Mesothelial cell of epicardium (in vitro differentiated cells): ENCODE data around the gene CD79A. TPM values are rescaled to one million over a fixed set of nuclear protein-coding genes. Genes with fewer than 3 reads are reported as not detected.

Source experiments
- DNase-seq, 2 experiments: peaks; one replicate each; pipeline ENCODE4 v3.0.0; 2021; ENCODE audit warnings: low spot score in 2 of 2; ENCODE audit not compliant: unreplicated experiment in 2 of 2
- H3K27ac Mint-ChIP-seq: 2 replicates; pipeline ENCODE4 v1.8.0; 2021; ENCODE audit warnings: mixed read lengths
- H3K27me3 Mint-ChIP-seq: 2 replicates; pipeline ENCODE4 v1.8.0; 2021; ENCODE audit warnings: low read depth, mixed read lengths
- H3K36me3 Mint-ChIP-seq: 2 replicates; pipeline ENCODE4 v1.8.0; 2021; ENCODE audit warnings: mixed read lengths
- H3K4me1 Mint-ChIP-seq: 2 replicates; pipeline ENCODE4 v1.8.0; 2021; ENCODE audit warnings: mixed read lengths
- H3K4me3 Mint-ChIP-seq: 2 replicates; pipeline ENCODE4 v1.8.0; 2021; ENCODE audit warnings: mild to moderate bottlenecking, moderate library complexity, mixed read lengths
- H3K9me3 Mint-ChIP-seq: 2 replicates; pipeline ENCODE4 v1.8.0; 2021; ENCODE audit warnings: mixed read lengths
- CTCF ChIP-seq: fragments of 200-600 bp; sonication (generic); IDR thresholded peaks from one replicate; pipeline ENCODE4 v1.5.0; 2021; ENCODE audit warnings: antibody characterized with exemption; ENCODE audit not compliant: unreplicated experiment
- total RNA-seq: library from RNA; stranded (reverse); gene quantifications from 3 replicates; pipeline ENCODE4 v1.2.1, GENCODE V29; 2021

The CD79A gene
- total RNA-seq, 1 donor from 2014 or later = 0.58 TPM

- Mint-ChIP-seq H3K4me3 (no peak overlapping the region), H3K36me3 (peaks cover 9% of the 10 kb centered on the region), H3K27me3 (peaks cover 57% of the 10 kb centered on the region), H3K9me3 (no peaks in the 10 kb centered on the region), H3K27ac (no peak overlapping the region), H3K4me1 (no peaks in the 10 kb centered on the region)
- TF ChIP-seq CTCF = no peak
- no peak for DNase-seq
Measured at GRCh38 chr19:41910240-41910991, 33.3 kb downstream of the CD79A start.

GRCh38 chr19:41910992-41911888 is 34.2 kb downstream of the CD79A start:
- no peaks in the 10 kb centered on the region for H3K9me3 Mint-ChIP-seq
- H3K27me3 Mint-ChIP-seq = peaks cover 57% of the 10 kb centered on the region
- TF ChIP-seq CTCF = no peak
- H3K36me3 Mint-ChIP-seq = peaks cover 4% of the 10 kb centered on the region
- no peak overlapping the region for H3K27ac Mint-ChIP-seq
- DNase-seq = no peak
- H3K4me1 Mint-ChIP-seq = no peaks in the 10 kb centered on the region
- no peak overlapping the region for H3K4me3 Mint-ChIP-seq

- Mint-ChIP-seq H3K4me3 (no peak overlapping the region), H3K27ac (no peak overlapping the region), H3K27me3 (peaks cover 57% of the 10 kb centered on the region), H3K36me3 (peaks cover 2% of the 10 kb centered on the region), H3K9me3 (no peaks in the 10 kb centered on the region), H3K4me1 (no peaks in the 10 kb centered on the region)
- no peak for TF ChIP-seq CTCF
- DNase-seq = no peak
Measured at GRCh38 chr19:41911889-41912731, 35.0 kb downstream of the CD79A start.

- peaks cover 57% of the 10 kb centered on the region for H3K27me3 Mint-ChIP-seq
- H3K4me3 Mint-ChIP-seq = no peak overlapping the region
- no peaks in the 10 kb centered on the region for H3K4me1 Mint-ChIP-seq
- no peaks in the 10 kb centered on the region for H3K36me3 Mint-ChIP-seq
- no peak for DNase-seq
- H3K9me3 Mint-ChIP-seq = no peaks in the 10 kb centered on the region
- no peak for TF ChIP-seq CTCF
- no peak overlapping the region for H3K27ac Mint-ChIP-seq
Measured at GRCh38 chr19:41912899-41913537, 35.9 kb downstream of the CD79A start.
